ENCODE measurements around the gene SDCBP2. TPM values are rescaled to one million over a fixed set of nuclear protein-coding genes. Genes with fewer than 3 reads are reported as not detected.

SDCBP2 gene
- total RNA-seq, 2 donors from 2014 or later: 4.0 to 7.3 TPM

DNA sequence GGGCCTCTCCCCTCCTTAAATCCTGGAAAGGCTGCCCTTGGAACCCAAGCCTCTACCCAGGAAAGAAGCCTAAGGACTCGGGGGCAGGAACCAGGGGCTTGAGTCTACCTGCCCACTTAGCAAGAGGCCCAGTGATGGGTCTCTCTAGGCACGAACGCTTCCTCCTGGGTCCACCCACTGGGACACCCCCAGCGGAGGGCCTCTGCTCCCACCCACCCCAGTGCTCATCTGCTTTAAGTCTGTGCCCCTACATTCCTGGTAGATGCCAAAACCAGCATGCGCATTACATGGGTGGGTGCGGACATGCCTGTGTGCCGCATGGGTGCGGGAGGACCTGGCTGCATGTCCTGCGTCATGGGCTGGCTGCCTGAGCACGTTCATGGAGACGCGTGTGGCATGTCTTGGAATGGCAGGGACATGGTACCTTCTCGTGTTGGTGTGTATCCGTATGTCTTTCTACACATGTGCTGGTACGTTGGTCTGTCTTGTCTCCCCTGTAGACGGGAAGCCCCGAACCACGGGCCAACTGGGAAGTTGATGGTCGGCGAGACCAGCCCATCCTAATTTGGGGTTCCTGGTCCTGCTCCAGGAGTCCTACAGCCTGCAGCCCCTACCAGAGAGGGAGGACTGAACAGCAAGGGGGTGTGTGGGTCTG is 33.5 kb downstream of the SDCBP2 start:
- WGBS: 94% methylated on average over 20 of the region's 20 CpGs
- H3K27ac ChIP-seq: no peak overlapping the region
- intact Hi-C loops (cut with DNase I): no loop called here
- TF ChIP-seq, protein P1, sequence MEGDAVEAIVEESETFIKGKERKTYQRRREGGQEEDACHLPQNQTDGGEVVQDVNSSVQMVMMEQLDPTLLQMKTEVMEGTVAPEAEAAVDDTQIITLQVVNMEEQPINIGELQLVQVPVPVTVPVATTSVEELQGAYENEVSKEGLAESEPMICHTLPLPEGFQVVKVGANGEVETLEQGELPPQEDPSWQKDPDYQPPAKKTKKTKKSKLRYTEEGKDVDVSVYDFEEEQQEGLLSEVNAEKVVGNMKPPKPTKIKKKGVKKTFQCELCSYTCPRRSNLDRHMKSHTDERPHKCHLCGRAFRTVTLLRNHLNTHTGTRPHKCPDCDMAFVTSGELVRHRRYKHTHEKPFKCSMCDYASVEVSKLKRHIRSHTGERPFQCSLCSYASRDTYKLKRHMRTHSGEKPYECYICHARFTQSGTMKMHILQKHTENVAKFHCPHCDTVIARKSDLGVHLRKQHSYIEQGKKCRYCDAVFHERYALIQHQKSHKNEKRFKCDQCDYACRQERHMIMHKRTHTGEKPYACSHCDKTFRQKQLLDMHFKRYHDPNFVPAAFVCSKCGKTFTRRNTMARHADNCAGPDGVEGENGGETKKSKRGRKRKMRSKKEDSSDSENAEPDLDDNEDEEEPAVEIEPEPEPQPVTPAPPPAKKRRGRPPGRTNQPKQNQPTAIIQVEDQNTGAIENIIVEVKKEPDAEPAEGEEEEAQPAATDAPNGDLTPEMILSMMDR (IDR thresholded peaks at IDR 0.05): no peak
- TF ChIP-seq POLR2AphosphoS5 (IDR thresholded peaks at IDR 0.05) (no peak), POLR2A (IDR thresholded peaks at IDR 0.05) (no peak)
- no peaks in the 10 kb centered on the region for H3K36me3 ChIP-seq
- no peaks in the 10 kb centered on the region for H3K27me3 ChIP-seq (replicated peaks; ENCODE audit: insufficient read depth)
- no peaks in the 10 kb centered on the region for H3K4me1 ChIP-seq (replicated peaks)
- H3K9me3 ChIP-seq: no peaks in the 10 kb centered on the region
- no peak overlapping the region for H3K4me3 ChIP-seq
- no peak for DNase-seq (ENCODE audit: low spot score)

DNA sequence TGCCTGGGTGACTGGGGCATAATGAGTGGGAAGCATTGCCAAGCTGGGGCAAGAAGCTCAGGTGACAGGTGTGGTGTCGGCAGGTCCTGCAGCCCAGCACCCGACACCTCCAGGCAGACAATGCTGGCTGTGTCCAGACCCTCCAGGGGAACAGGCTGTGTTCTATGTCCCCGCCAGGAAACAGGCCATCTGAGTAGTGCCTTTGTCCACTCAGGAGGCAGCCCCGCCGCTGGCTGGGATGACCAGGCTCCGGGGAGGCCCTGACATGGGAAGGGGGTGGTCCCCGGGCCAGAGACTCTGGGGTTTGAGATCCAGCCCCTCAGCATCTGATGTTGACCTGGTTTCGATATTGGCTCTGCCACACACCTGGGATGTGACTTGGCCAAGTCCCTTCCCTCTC is 34.4 kb downstream of the SDCBP2 start:
- Histone ChIP-seq H3K27ac (no peak overlapping the region), H3K4me3 (no peak overlapping the region), H3K36me3 (no peaks in the 10 kb centered on the region), H3K27me3 (replicated peaks; ENCODE audit: insufficient read depth) (no peaks in the 10 kb centered on the region), H3K4me1 (replicated peaks) (no peaks in the 10 kb centered on the region), H3K9me3 (no peaks in the 10 kb centered on the region)
- DNase-seq (ENCODE audit: low spot score): no peak
- intact Hi-C loops (cut with DNase I): no loop called here
- 97% methylated on average over 4 of the region's 8 CpGs for WGBS
- no peak for TF ChIP-seq POLR2A (IDR thresholded peaks at IDR 0.05)
- TF ChIP-seq, protein P1 (IDR thresholded peaks at IDR 0.05): no peak
- TF ChIP-seq POLR2AphosphoS5 (IDR thresholded peaks at IDR 0.05): no peak

DNA sequence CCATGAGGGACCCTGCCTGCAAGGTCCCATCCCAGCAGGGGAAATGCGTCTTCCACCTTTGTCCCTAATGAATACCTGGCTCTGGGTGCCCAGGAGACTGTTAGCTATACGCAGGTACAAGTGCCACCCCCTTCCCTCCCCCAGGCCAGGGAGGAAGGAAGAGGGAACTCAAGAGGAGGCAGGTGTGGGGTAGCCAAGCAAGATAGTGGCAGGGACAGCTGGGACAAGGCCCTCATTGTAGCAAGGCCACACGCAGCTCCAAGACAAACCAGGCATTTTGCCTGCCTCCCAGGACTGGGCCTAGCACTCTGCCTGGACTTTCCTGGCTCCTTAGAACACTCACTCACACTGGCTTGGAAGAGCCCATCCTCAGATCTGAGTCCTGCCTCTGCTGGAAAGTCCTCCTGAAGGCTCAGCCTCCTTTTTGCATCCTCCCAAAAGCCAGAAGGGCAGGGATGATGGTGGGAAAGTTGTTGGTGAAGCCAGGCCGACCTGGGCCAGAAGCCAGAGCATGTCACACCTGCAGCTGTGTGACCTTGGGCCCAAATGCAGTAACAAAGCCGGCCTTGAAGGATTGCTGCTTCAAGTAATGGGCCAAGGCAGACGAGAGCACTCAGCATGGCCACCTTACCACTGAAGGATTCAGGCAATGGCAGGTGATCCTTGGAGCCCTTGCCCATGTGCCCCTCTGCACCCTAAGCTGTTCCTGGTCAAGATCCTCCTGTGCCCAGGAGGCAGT is 35.1 kb downstream of the SDCBP2 start:
- 83% methylated on average over 6 of the region's 6 CpGs for WGBS

DNA sequence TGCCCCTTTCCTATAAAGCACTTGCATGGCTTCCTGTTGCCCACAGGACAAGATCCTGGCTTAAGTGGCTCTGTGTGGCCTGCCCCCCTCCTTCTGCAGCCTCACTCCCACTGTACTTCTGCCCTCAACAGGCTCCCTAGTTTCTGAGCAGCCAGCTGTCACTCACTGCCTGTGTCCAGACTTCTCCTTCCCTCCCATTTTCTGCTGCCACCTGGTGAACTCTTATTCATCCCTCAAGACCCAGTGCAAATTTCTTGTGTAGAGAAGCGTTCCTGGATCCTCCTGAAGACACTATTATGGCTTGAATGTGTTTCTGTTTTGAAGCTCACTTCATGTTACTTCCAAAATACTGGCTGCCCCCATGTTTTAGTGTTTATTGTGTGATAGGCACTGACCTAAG is 36.3 kb downstream of the SDCBP2 start:
- no peak for DNase-seq (ENCODE audit: low spot score)
- H3K4me1 ChIP-seq (replicated peaks): no peaks in the 10 kb centered on the region
- TF ChIP-seq POLR2AphosphoS5 (IDR thresholded peaks at IDR 0.05): no peak
- TF ChIP-seq POLR2A (IDR thresholded peaks at IDR 0.05): no peak
- intact Hi-C loops (cut with DNase I): no loop called here
- H3K9me3 ChIP-seq: no peaks in the 10 kb centered on the region
- no peaks in the 10 kb centered on the region for H3K27me3 ChIP-seq (replicated peaks; ENCODE audit: insufficient read depth)
- no peak overlapping the region for H3K4me3 ChIP-seq
- no peak overlapping the region for H3K27ac ChIP-seq
- 94% methylated on average over 1 of the region's 1 CpG for WGBS
- H3K36me3 ChIP-seq: no peaks in the 10 kb centered on the region

More for the DNA sequence above, 35.1 kb downstream of the SDCBP2 start:
- Histone ChIP-seq H3K4me3 (no peak overlapping the region), H3K27me3 (replicated peaks; ENCODE audit: insufficient read depth) (no peaks in the 10 kb centered on the region), H3K27ac (no peak overlapping the region), H3K36me3 (no peaks in the 10 kb centered on the region), H3K4me1 (replicated peaks) (no peaks in the 10 kb centered on the region), H3K9me3 (no peaks in the 10 kb centered on the region)
- intact Hi-C loops (cut with DNase I): no loop called here
- TF ChIP-seq POLR2AphosphoS5 (IDR thresholded peaks at IDR 0.05) (no peak), POLR2A (IDR thresholded peaks at IDR 0.05) (no peak)
- TF ChIP-seq, protein P1 (IDR thresholded peaks at IDR 0.05): no peak
- DNase-seq (ENCODE audit: low spot score): no peak

DNA sequence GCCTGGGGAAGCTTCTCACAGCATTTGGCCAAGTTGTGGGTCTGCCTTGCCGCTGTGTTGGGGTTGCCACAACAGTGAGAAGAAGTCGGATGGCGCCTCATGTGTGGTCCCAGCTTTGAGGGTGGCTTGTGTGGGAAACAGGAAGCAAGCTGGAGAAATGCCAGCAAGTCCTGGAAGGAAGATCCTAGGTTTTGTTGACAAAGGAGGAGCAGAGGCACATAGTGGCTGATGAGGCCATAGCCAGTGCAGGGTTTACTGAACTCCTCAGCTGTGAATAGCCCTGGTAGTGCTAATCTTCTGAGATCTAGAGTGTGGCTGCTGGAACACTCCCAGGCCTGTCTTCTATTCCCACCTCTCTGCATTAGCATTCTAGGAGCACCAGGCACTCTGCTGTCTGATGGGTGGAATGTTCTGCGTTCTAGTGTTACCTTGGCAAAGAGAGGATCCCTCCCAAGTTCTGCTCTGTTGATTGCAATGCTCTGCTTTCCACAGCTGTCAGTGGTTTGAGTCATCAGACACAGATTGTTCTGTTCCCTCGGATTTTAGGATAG is 37.7 kb downstream of the SDCBP2 start:
- no peak for TF ChIP-seq POLR2AphosphoS5 (IDR thresholded peaks at IDR 0.05)
- TF ChIP-seq, protein P1 (IDR thresholded peaks at IDR 0.05): no peak
- no peak for TF ChIP-seq POLR2A (IDR thresholded peaks at IDR 0.05)
- no peak overlapping the region for H3K27ac ChIP-seq

More for the DNA sequence above, 37.7 kb downstream of the SDCBP2 start:
- Histone ChIP-seq H3K36me3 (no peaks in the 10 kb centered on the region), H3K27me3 (replicated peaks; ENCODE audit: insufficient read depth) (no peaks in the 10 kb centered on the region), H3K4me1 (replicated peaks) (no peaks in the 10 kb centered on the region), H3K4me3 (no peak overlapping the region), H3K9me3 (no peaks in the 10 kb centered on the region)
- 59% methylated on average over 5 of the region's 5 CpGs for WGBS
- no peak for DNase-seq (ENCODE audit: low spot score)
- intact Hi-C loops (cut with DNase I): no loop called here

Measured in prostate gland (tissue), 2 donors.